Panc1 (cell line): ENCODE measurements around the gene MN1.

Experiments
- CTCF ChIP-seq: fragments of 450-650 bp; IDR thresholded peaks from 2 replicates; pipeline ENCODE4 v1.5.1; 2017; ENCODE audit warnings: mild to moderate bottlenecking
- POLR2AphosphoS5 ChIP-seq: IDR thresholded peaks from 2 replicates; pipeline ENCODE4 v1.6.1; 2012; ENCODE audit warnings: mild to moderate bottlenecking, low read depth, low read length, moderate library complexity
- SIN3A ChIP-seq: IDR thresholded peaks from 2 replicates; pipeline ENCODE4 v1.6.1; 2012; ENCODE audit warnings: low read depth, mild to moderate bottlenecking, low read length, moderate library complexity, borderline replicate concordance; ENCODE audit not compliant: insufficient read depth
- TCF7L2 ChIP-seq: IDR thresholded peaks from 2 replicates; pipeline ENCODE4 v1.6.1; 2011; ENCODE audit warnings: mild to moderate bottlenecking, low read depth, low read length, inconsistent platforms
- TF ChIP-seq, protein P1 (sequence below), 2 experiments: IDR thresholded peaks; 2 replicates each; pipeline ENCODE4 v1.6.1; 2011 to 2012; ENCODE audit warnings: low read depth in 2 of 2, control low read depth in 1 of 2, low read length in 1 of 2, mild to moderate bottlenecking in 1 of 2, moderate library complexity in 1 of 2; ENCODE audit not compliant: insufficient read depth in 1 of 2

DNA sequence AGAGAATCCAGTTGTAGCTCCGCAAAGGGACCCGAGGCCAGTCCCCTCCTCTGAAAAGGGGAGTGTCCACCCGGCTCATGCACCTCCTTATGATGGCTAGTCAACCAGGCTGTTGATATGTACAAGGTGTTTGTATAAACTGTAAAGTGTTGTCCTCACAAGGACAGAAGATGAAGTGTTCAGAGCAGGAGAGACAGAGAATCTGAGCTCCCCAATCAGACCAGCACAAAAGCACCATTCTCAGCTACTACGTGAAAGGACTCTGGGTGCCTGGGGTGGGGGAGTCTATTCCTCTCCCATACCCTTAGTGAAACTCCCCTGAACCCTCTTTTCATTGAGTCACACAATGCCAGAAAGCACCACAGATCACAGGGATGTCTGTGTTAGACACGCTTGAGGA lies 49.4 kb downstream of the MN1 start:
- TF ChIP-seq CTCF (no peak), SIN3A (no peak), POLR2AphosphoS5 (no peak), TCF7L2 (no peak)
- TF ChIP-seq, protein P1, sequence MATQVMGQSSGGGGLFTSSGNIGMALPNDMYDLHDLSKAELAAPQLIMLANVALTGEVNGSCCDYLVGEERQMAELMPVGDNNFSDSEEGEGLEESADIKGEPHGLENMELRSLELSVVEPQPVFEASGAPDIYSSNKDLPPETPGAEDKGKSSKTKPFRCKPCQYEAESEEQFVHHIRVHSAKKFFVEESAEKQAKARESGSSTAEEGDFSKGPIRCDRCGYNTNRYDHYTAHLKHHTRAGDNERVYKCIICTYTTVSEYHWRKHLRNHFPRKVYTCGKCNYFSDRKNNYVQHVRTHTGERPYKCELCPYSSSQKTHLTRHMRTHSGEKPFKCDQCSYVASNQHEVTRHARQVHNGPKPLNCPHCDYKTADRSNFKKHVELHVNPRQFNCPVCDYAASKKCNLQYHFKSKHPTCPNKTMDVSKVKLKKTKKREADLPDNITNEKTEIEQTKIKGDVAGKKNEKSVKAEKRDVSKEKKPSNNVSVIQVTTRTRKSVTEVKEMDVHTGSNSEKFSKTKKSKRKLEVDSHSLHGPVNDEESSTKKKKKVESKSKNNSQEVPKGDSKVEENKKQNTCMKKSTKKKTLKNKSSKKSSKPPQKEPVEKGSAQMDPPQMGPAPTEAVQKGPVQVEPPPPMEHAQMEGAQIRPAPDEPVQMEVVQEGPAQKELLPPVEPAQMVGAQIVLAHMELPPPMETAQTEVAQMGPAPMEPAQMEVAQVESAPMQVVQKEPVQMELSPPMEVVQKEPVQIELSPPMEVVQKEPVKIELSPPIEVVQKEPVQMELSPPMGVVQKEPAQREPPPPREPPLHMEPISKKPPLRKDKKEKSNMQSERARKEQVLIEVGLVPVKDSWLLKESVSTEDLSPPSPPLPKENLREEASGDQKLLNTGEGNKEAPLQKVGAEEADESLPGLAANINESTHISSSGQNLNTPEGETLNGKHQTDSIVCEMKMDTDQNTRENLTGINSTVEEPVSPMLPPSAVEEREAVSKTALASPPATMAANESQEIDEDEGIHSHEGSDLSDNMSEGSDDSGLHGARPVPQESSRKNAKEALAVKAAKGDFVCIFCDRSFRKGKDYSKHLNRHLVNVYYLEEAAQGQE (IDR thresholded peaks at IDR 0.05; ENCODE audit: insufficient read depth in 1 of 2, low read depth in 2 of 2, low read length in 1 of 2) = no peak
